NCI-H2107 treated with DMSO at 0.1 percent for 48 hours (cell line): ENCODE measurements around the gene KLHL42.
"Not testable (repeated sequence)": the region's sequence is repeated elsewhere in the genome, so short reads cannot be mapped to it uniquely, and the experiment has no call there.

Experiments
- DNase-seq: peaks from one replicate; lab custom pipeline; 2025; ENCODE audit not compliant: unreplicated experiment; lab: John Stamatoyannopoulos, UW

The KLHL42 gene

GRCh38 chr12:27779920-27780611 lies at the start of gene KLHL42, which contains the start of gene MANSC4:
TSS of gene KLHL42 (plus strand) at chr12:27780233. CDS start at chr12:27780331, 98 bp downstream.
TSS of gene MANSC4 (minus strand) at chr12:27780236. CDS start at chr12:27771276, 8,960 bp downstream.
- DNase-seq = peak; percentile 37

GRCh38 chr12:27732281-27732680 lies 47.8 kb upstream of the KLHL42 start:
- DNase-seq = no peak

GRCh38 chr12:27733052-27733656 lies 46.9 kb upstream of the KLHL42 start:
- DNase-seq = peak; percentile 59

GRCh38 chr12:27733791-27734190 lies 46.2 kb upstream of the KLHL42 start:
- DNase-seq = no peak

GRCh38 chr12:27734321-27734720 lies 45.7 kb upstream of the KLHL42 start:
- not testable (repeated sequence) for DNase-seq

GRCh38 chr12:27743601-27744000 lies 36.4 kb upstream of the KLHL42 start:
- no peak for DNase-seq

- not testable (repeated sequence) for DNase-seq
Measured at GRCh38 chr12:27745734-27746133, 34.3 kb upstream of the KLHL42 start.

- no peak for DNase-seq
Measured at GRCh38 chr12:27747111-27747820, 32.8 kb upstream of the KLHL42 start.

GRCh38 chr12:27751386-27752047 lies 28.5 kb upstream of the KLHL42 start:
- peak; percentile 74 for DNase-seq

GRCh38 chr12:27754795-27755194 lies 25.2 kb upstream of the KLHL42 start:
- peak; percentile 18 for DNase-seq

GRCh38 chr12:27756670-27757195 lies 23.3 kb upstream of the KLHL42 start:
- no peak for DNase-seq

GRCh38 chr12:27762757-27763156 lies 17.3 kb upstream of the KLHL42 start:
- DNase-seq = no peak

- DNase-seq = no peak
Measured at GRCh38 chr12:27766587-27766986, 13.4 kb upstream of the KLHL42 start.

- DNase-seq = no peak
Measured at GRCh38 chr12:27769142-27769673, 10.8 kb upstream of the KLHL42 start.

GRCh38 chr12:27771481-27772327 lies 8.3 kb upstream of the KLHL42 start:
- no peak for DNase-seq

GRCh38 chr12:27772328-27773049 lies 7.5 kb upstream of the KLHL42 start:
- DNase-seq = no peak

GRCh38 chr12:27777141-27777540 lies 2.9 kb upstream of the KLHL42 start:
- DNase-seq = no peak

- DNase-seq = no peak
Measured at GRCh38 chr12:27778206-27778605, 1.8 kb upstream of the KLHL42 start.

GRCh38 chr12:27779416-27779919 lies 565 bp upstream of the KLHL42 start:
- no peak for DNase-seq
